GM23338 (cell line): ENCODE results near the gene MYO18A. TPM values are rescaled to one million over a fixed set of nuclear protein-coding genes. Genes with fewer than 3 reads are reported as not detected.

ENCODE experiments used
- ATAC-seq: fragments of 200-7000 bp; cut with Tn5 transposase; 3 replicates; pipeline ENCODE4 v1.9.1; 2020
- DNase-seq: peaks from one replicate; pipeline ENCODE4 v3.0.0-alpha.2; 2015; ENCODE audit warnings: low spot score
- H2AFZ ChIP-seq: fragments of 200-600 bp; sonication (generic); 2 replicates; pipeline ENCODE4 v1.8.0; 2016; ENCODE audit warnings: antibody characterized with exemption, mild to moderate bottlenecking, moderate library complexity
- H3F3A ChIP-seq: fragments of 200-600 bp; sonication (generic); replicated peaks from 2 replicates; pipeline ENCODE4 v1.8.0; 2017; ENCODE audit warnings: antibody characterized with exemption, mixed run types, low read depth
- H3K27ac ChIP-seq: fragments of 200-600 bp; sonication (generic); 2 replicates; pipeline ENCODE4 v1.6.1; 2016; ENCODE audit warnings: low read depth
- H3K27me3 ChIP-seq: fragments of 200-600 bp; sonication (generic); 2 replicates; pipeline ENCODE4 v1.8.0; 2016; ENCODE audit warnings: mild to moderate bottlenecking, mixed run types, moderate library complexity; ENCODE audit not compliant: insufficient read depth
- H3K36me3 ChIP-seq: fragments of 200-600 bp; sonication (generic); 2 replicates; pipeline ENCODE4 v1.8.0; 2016; ENCODE audit warnings: mild to moderate bottlenecking; ENCODE audit not compliant: insufficient read depth
- H3K4me1 ChIP-seq: fragments of 200-600 bp; sonication (generic); 2 replicates; pipeline ENCODE4 v1.8.0; 2016; ENCODE audit warnings: mild to moderate bottlenecking, moderate library complexity; ENCODE audit not compliant: insufficient read depth
- H3K4me2 ChIP-seq: fragments of 200-600 bp; sonication (generic); 2 replicates; pipeline ENCODE4 v1.7.1; 2017; ENCODE audit warnings: mixed run types
- H3K4me3 ChIP-seq: fragments of 200-600 bp; sonication (generic); 2 replicates; pipeline ENCODE4 v1.6.1; 2016; ENCODE audit warnings: mixed run types
- H3K79me2 ChIP-seq: fragments of 200-600 bp; sonication (generic); replicated peaks from 2 replicates; pipeline ENCODE4 v1.8.0; 2017; ENCODE audit warnings: mild to moderate bottlenecking; ENCODE audit not compliant: insufficient read depth
- H3K9me2 ChIP-seq: fragments of 200-600 bp; sonication (generic); 2 replicates; pipeline ENCODE4 v1.8.0; 2017; ENCODE audit not compliant: insufficient read depth
- H4K20me1 ChIP-seq: fragments of 200-600 bp; sonication (generic); replicated peaks from 2 replicates; pipeline ENCODE4 v1.8.0; 2017; ENCODE audit warnings: mild to moderate bottlenecking; ENCODE audit not compliant: insufficient read depth
- H3K27ac Mint-ChIP-seq: 2 replicates; pipeline ENCODE4 v1.8.0; 2020; ENCODE audit warnings: inconsistent platforms, mild to moderate bottlenecking, moderate library complexity, mixed read lengths
- H3K27me3 Mint-ChIP-seq: 3 replicates; pipeline ENCODE4 v1.8.0; 2022; ENCODE audit warnings: low read depth, mild to moderate bottlenecking, moderate library complexity, mixed read lengths, inconsistent platforms; ENCODE audit not compliant: insufficient read depth, poor library complexity
- H3K36me3 Mint-ChIP-seq: 3 replicates; pipeline ENCODE4 v1.8.0; 2021; ENCODE audit warnings: low read depth, mild to moderate bottlenecking, inconsistent platforms, moderate library complexity, mixed read lengths
- H3K4me1 Mint-ChIP-seq: 3 replicates; pipeline ENCODE4 v1.8.0; 2020; ENCODE audit warnings: mild to moderate bottlenecking, inconsistent platforms, mixed read lengths
- H3K4me3 Mint-ChIP-seq: 3 replicates; pipeline ENCODE4 v1.8.0; 2021; ENCODE audit warnings: moderate library complexity, mild to moderate bottlenecking, inconsistent platforms, mixed read lengths
- H3K9me3 Mint-ChIP-seq: 3 replicates; pipeline ENCODE4 v1.8.0; 2020; ENCODE audit warnings: moderate library complexity, mild to moderate bottlenecking, inconsistent platforms, mixed read lengths
- CREB1 ChIP-seq: fragments of 250-450 bp; sonication (Bioruptor Pico); IDR thresholded peaks from 2 replicates; pipeline ENCODE4 v1.5.0; 2020; ENCODE audit warnings: low read depth, mild to moderate bottlenecking, moderate library complexity
- ETS1 ChIP-seq: IDR thresholded peaks from 2 replicates; pipeline ENCODE4 v1.6.1; 2016; ENCODE audit warnings: antibody characterized with exemption
- EZH2 ChIP-seq: fragments of 200-600 bp; sonication (generic); IDR thresholded peaks from one replicate; pipeline ENCODE4 v1.8.0; 2017; ENCODE audit warnings: antibody characterized with exemption, mild to moderate bottlenecking, low read depth; ENCODE audit not compliant: unreplicated experiment
- EZH2phosphoT487 ChIP-seq: fragments of 200-600 bp; sonication (generic); IDR thresholded peaks from one replicate; pipeline ENCODE4 v1.8.1; 2018; ENCODE audit warnings: antibody characterized with exemption; ENCODE audit not compliant: unreplicated experiment
- JUNB ChIP-seq: IDR thresholded peaks from one replicate; pipeline ENCODE4 v1.6.1; 2016; ENCODE audit warnings: antibody characterized with exemption; ENCODE audit not compliant: unreplicated experiment
- NANOG ChIP-seq: IDR thresholded peaks from 2 replicates; pipeline ENCODE4 v1.6.1; 2016; ENCODE audit warnings: antibody characterized with exemption, borderline replicate concordance
- POLR2AphosphoS5 ChIP-seq: IDR thresholded peaks from 2 replicates; pipeline ENCODE4 v1.6.1; 2016; ENCODE audit warnings: antibody characterized with exemption, low read depth
- ZNF114 ChIP-seq: fragments of 250-450 bp; sonication (Bioruptor Pico); IDR thresholded peaks from 2 replicates; pipeline ENCODE4 v1.5.0; 2020; ENCODE audit warnings: mild to moderate bottlenecking, moderate library complexity
- polyA plus RNA-seq: library from polyadenylated mRNA; unstranded; fragments of >200 nt; fragmentation: Nextera tagmentation; extraction: Ambion mirVana; gene quantifications from 2 replicates; pipeline ENCODE4 v1.2.1, GENCODE V29; 2016
- total RNA-seq: library from RNA; depleted of rRNA; stranded (reverse); fragments of >200 nt; shearing (Covaris generic); gene quantifications from 2 replicates; pipeline ENCODE4 v1.2.3, GENCODE V29; 2014

MYO18A gene
- total and polyA plus RNA-seq, 2 experiments from 2014 or later = 18.3 to 37.5 TPM

- TF ChIP-seq CREB1 (CRISPR knock-in tag) (peak; percentile 47; the same call in 1 of the 2 replicates), POLR2AphosphoS5 (no peak), EZH2 (no peak), JUNB (no peak), ZNF114 (CRISPR knock-in tag) (no peak)
Observed at GRCh38 chr17:29124135-29124924, 55.9 kb downstream of the MYO18A start (continued).

GRCh38 chr17:29123111-29123510 lies 57.1 kb downstream of the MYO18A start:
- Histone ChIP-seq H3K9me2 (no peaks in the 10 kb centered on the region), H3K79me2 (no peaks in the 10 kb centered on the region), H3K4me3 (no peak overlapping the region), H3K4me2 (no peak overlapping the region), H3K4me1 (no peaks in the 10 kb centered on the region), H3K27ac (no peak overlapping the region), H3K27me3 (no peaks in the 10 kb centered on the region), H3F3A (no peaks in the 10 kb centered on the region), H4K20me1 (no peaks in the 10 kb centered on the region; the same call in 1 of the 2 replicates), H2AFZ (no peak overlapping the region), H3K36me3 (no peaks in the 10 kb centered on the region)
- TF ChIP-seq EZH2 (no peak), POLR2AphosphoS5 (no peak), ETS1 (no peak), ZNF114 (CRISPR knock-in tag) (no peak)
- Mint-ChIP-seq H3K4me1 (peaks cover under 1% of the 10 kb centered on the region; the same call in 1 of the 3 replicates), H3K36me3 (peaks cover 4% of the 10 kb centered on the region; the same call in 1 of the 3 replicates), H3K27me3 (peaks cover 10% of the 10 kb centered on the region), H3K9me3 (no peaks in the 10 kb centered on the region), H3K27ac (no peak overlapping the region), H3K4me3 (no peak overlapping the region)
- ATAC-seq (no peak), DNase-seq (no peak)

- ATAC-seq = no peak
- H3K4me1 Mint-ChIP-seq = peaks cover 5% of the 10 kb centered on the region
- no peak for DNase-seq
- peaks cover 4% of the 10 kb centered on the region; the same call in 1 of the 3 replicates for H3K36me3 Mint-ChIP-seq
- Histone ChIP-seq H3F3A (no peaks in the 10 kb centered on the region), H4K20me1 (no peaks in the 10 kb centered on the region; the same call in 1 of the 2 replicates), H3K4me2 (no peak overlapping the region), H3K27ac (no peak overlapping the region), H3K27me3 (no peaks in the 10 kb centered on the region), H3K4me3 (no peak overlapping the region), H2AFZ (no peak overlapping the region), H3K9me2 (no peaks in the 10 kb centered on the region), H3K36me3 (no peaks in the 10 kb centered on the region), H3K79me2 (no peaks in the 10 kb centered on the region), H3K4me1 (peaks cover 4% of the 10 kb centered on the region; the same call in 1 of the 2 replicates)
- H3K4me3 Mint-ChIP-seq = no peak overlapping the region
- no peaks in the 10 kb centered on the region for H3K9me3 Mint-ChIP-seq
- peaks cover 13% of the 10 kb centered on the region for H3K27me3 Mint-ChIP-seq
- H3K27ac Mint-ChIP-seq = no peak overlapping the region
- no peak for TF ChIP-seq EZH2phosphoT487
- TF ChIP-seq NANOG = no peak
- no peak for TF ChIP-seq ETS1
Observed at GRCh38 chr17:29121442-29121841, 58.8 kb downstream of the MYO18A start.
